GM20000 (cell line): ENCODE data around the gene ARHGAP23.

Source experiments
- DNase-seq: peaks from one replicate; pipeline ENCODE4 v3.0.0; 2012; ENCODE audit warnings: low spot score
- CTCF ChIP-seq: IDR thresholded peaks from 2 replicates; pipeline ENCODE4 v1.5.1; 2012; ENCODE audit warnings: mild to moderate bottlenecking, control low read depth; ENCODE audit errors: extremely low read depth, missing control alignments

Gene ARHGAP23

GRCh38 chr17:38424297-38424972 lies 3.8 kb upstream of the ARHGAP23 start:
- TF ChIP-seq CTCF: no peak
- DNase-seq: no peak

- no peak for TF ChIP-seq CTCF
- no peak for DNase-seq
Observed at GRCh38 chr17:38425031-38425430, 3.2 kb upstream of the ARHGAP23 start.

GRCh38 chr17:38425744-38426143 lies 2.5 kb upstream of the ARHGAP23 start:
- no peak for DNase-seq
- no peak for TF ChIP-seq CTCF

- no peak for TF ChIP-seq CTCF
- no peak for DNase-seq
Observed at GRCh38 chr17:38426441-38426840, 1.8 kb upstream of the ARHGAP23 start.

- TF ChIP-seq CTCF: no peak
- no peak for DNase-seq
Observed at GRCh38 chr17:38427160-38427949, 909 bp upstream of the ARHGAP23 start.

- no peak for TF ChIP-seq CTCF
- DNase-seq: no peak
Observed at GRCh38 chr17:38428643-38429371, 543 bp downstream of the ARHGAP23 start.
